ENCODE results near the gene ST7. TPM values are rescaled to one million over a fixed set of nuclear protein-coding genes. Genes with fewer than 3 reads are reported as not detected.

ST7 gene
- total RNA-seq, 1 experiment from 2014 or later: 97.3 TPM

Small RNAs within 50 kb of the gene (small RNA-seq; reads per million reads assigned to genes)
- 0 reads per million in 2 experiments for gene AC002542.1
- 0 reads per million in 2 experiments for gene MTCYBP6
- gene RF00019: 0 reads per million in 2 experiments
- 0 reads per million in 2 experiments for gene RF02179
- 0 reads per million in 2 experiments for gene RF02180
- 0 reads per million in 2 experiments for gene RF02181
- gene RF02183: 0 reads per million in 2 experiments
- gene RF02184: 0 reads per million in 2 experiments
- 0 reads per million in 2 experiments for gene RF02185
- 0 reads per million in 2 experiments for gene RF02188
- gene RNA5SP239: 0 to 0.10 reads per million in 2 experiments

Other genes starting within 250 kb of the ST7 start
- 240 and 252 TPM in 2 replicates for gene CAPZA2, start 90.9 kb upstream of the ST7 start, total RNA-seq (2014; rRNA removed; shearing (Covaris generic))

Data from SK-MEL-5 (cell line).